ENCODE data around the gene USP31. TPM values are rescaled to one million over a fixed set of nuclear protein-coding genes. Genes with fewer than 3 reads are reported as not detected.

USP31 gene
- total and polyA plus RNA-seq, 2 of the 13 experiments (the other 11 are each of a cell fraction or from before 2014, with no cell fraction given) = 22.5 to 23.3 TPM

DNA sequence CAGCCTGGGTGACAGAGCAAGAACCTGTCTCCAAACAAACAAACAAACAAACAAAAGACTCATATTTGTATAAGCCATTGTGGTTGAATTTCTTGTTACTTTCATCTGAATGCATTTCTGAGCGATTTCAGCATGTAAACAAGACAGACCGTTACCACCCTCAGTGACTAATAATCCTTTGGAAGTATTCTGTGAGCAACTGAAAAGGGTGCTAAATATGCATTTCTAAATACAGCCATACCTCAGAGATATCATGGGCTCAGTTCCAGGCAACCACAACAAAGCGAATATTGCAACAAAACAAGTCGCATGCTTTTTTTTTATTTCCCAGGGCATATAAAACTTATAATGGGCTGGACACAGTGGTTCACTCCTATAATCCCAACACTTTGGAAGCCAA is 109.0 kb downstream of the USP31 start (continued):
- TF ChIP-seq NR1H2 (CRISPR knock-in tag; IDR thresholded peaks at IDR 0.05; ENCODE audit: borderline replicate concordance, low read depth) (no peak), GTF3A (CRISPR knock-in tag; conservative IDR thresholded peaks at IDR 0.05) (no peak), CAMTA2 (CRISPR knock-in tag; IDR thresholded peaks at IDR 0.05; ENCODE audit: borderline replicate concordance) (no peak), ZNF614 (CRISPR knock-in tag; IDR thresholded peaks at IDR 0.05; ENCODE audit: borderline replicate concordance) (no peak), NFKBIZ (CRISPR knock-in tag; IDR thresholded peaks at IDR 0.05) (no peak)

- Histone ChIP-seq H3K27ac (ENCODE audit: extremely low read length, insufficient read depth, low read length) (no peak overlapping the region), H4K20me1 (ENCODE audit: insufficient read depth, low read length) (no peaks in the 10 kb centered on the region), H3K4me2 (ENCODE audit: low read depth, low read length) (no peak overlapping the region), H3K9me3 (ENCODE audit: low read length) (no peaks in the 10 kb centered on the region), H2AFZ (ENCODE audit: low read length) (no peak overlapping the region), H3K27me3 (ENCODE audit: control insufficient read depth in 1 of 2, insufficient read depth in 2 of 2, low read length in 2 of 2) (no peaks in the 10 kb centered on the region; a peak in 2 of 5 replicates), H3K36me3 (replicated peaks in 1 of 2; ENCODE audit: control insufficient read depth in 1 of 2, insufficient read depth in 2 of 2, low read length in 2 of 2) (no peaks in the 10 kb centered on the region), H3K79me2 (ENCODE audit: insufficient read depth, low read length) (no peaks in the 10 kb centered on the region), H3K9ac (ENCODE audit: insufficient read depth, low read depth, low read length) (no peak overlapping the region), H3K4me3 (replicated peaks in 1 of 3; ENCODE audit: insufficient read depth in 1 of 3, low read depth in 2 of 3, low read length in 3 of 3) (no peak overlapping the region), H3K4me1 (ENCODE audit: insufficient read depth, low read length) (no peaks in the 10 kb centered on the region)
- CTCF ChIA-PET (ENCODE audit: low intra/inter-chr PET ratio, low total read pairs) = no interaction called here
- no peak for DNase-seq (ENCODE audit: low spot score)
- in situ Hi-C loops (cut with HindIII; ENCODE audit: extremely low pct_ligation_motif_present, low pct_unique_long_range_greater_than_20kb) = no loop called here
- no peak for FAIRE-seq
- POLR2A ChIA-PET = no interaction called here
- BruUV-seq (replicated peaks) = no TSS peak
- 2% methylated on average over 4 of the region's 4 CpGs for WGBS (ENCODE audit: low lambda C conversion rate)
- intact Hi-C loops (cut with micrococcal nuclease; ENCODE audit: unreplicated experiment) = no loop called here
- no peak for ATAC-seq
- TF ChIP-seq ZNF12 (CRISPR knock-in tag; IDR thresholded peaks at IDR 0.05) (peak; percentile 92), KMT2B (CRISPR knock-in tag; IDR thresholded peaks at IDR 0.05) (no peak), HNRNPUL1 (IDR thresholded peaks at IDR 0.05; ENCODE audit: low read depth, low read length) (no peak)
- TF ChIP-seq, protein P1, sequence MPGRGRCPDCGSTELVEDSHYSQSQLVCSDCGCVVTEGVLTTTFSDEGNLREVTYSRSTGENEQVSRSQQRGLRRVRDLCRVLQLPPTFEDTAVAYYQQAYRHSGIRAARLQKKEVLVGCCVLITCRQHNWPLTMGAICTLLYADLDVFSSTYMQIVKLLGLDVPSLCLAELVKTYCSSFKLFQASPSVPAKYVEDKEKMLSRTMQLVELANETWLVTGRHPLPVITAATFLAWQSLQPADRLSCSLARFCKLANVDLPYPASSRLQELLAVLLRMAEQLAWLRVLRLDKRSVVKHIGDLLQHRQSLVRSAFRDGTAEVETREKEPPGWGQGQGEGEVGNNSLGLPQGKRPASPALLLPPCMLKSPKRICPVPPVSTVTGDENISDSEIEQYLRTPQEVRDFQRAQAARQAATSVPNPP (CRISPR knock-in tag; IDR thresholded peaks at IDR 0.05) = no peak
These were observed 110.1 kb downstream of the USP31 start for GRCh38 chr16:23039118-23039517.

Data from HepG2 (cell line).